ENCODE data around the gene EIF1. TPM values are rescaled to one million over a fixed set of nuclear protein-coding genes. Genes with fewer than 3 reads are reported as not detected.

The EIF1 gene
- total and polyA plus RNA-seq, 2 experiments from 2014 or later, result 272 to 603 TPM

GRCh38 chr17:41665566-41666236 is 23.0 kb upstream of the EIF1 start:
- peaks cover 13% of the 10 kb centered on the region; the same call in 1 of the 2 replicates for H3K4me1 ChIP-seq (ENCODE audit: insufficient read depth)
- peak overlapping the region; percentile 71 for H3K4me3 Mint-ChIP-seq
- H3K27me3 ChIP-seq (ENCODE audit: insufficient read depth), result no peaks in the 10 kb centered on the region
- H4K20me1 ChIP-seq (replicated peaks; ENCODE audit: insufficient read depth), result no peaks in the 10 kb centered on the region
- H3K27ac ChIP-seq (ENCODE audit: low read depth), result no peak overlapping the region
- peak overlapping the region; percentile 76 for H3K4me3 ChIP-seq
- peak; percentile 83 for ATAC-seq
- H3K27me3 Mint-ChIP-seq (ENCODE audit: insufficient read depth, low read depth, poor library complexity), result peaks cover 30% of the 10 kb centered on the region
- H3F3A ChIP-seq (replicated peaks; ENCODE audit: low read depth), result no peaks in the 10 kb centered on the region
- peak; percentile 91 for DNase-seq (ENCODE audit: low spot score)
- H3K9me3 Mint-ChIP-seq, result no peaks in the 10 kb centered on the region; the same call in 2 of the 3 replicates
- TF ChIP-seq CTCF (conservative IDR thresholded peaks at IDR 0.05; ENCODE audit: low read depth in 2 of 2) (peak; percentile 84 to 91), REST (IDR thresholded peaks at IDR 0.05; ENCODE audit: unreplicated experiment) (no peak), ETS1 (IDR thresholded peaks at IDR 0.05) (no peak), ZNF114 (CRISPR knock-in tag; IDR thresholded peaks at IDR 0.05) (no peak), CREB1 (CRISPR knock-in tag; IDR thresholded peaks at IDR 0.05; ENCODE audit: low read depth) (peak; percentile 49; the same call in 1 of the 2 replicates), POLR2AphosphoS5 (IDR thresholded peaks at IDR 0.05; ENCODE audit: low read depth) (peak; percentile 36), JUNB (IDR thresholded peaks at IDR 0.05; ENCODE audit: unreplicated experiment) (no peak)
- no peaks in the 10 kb centered on the region for H3K79me2 ChIP-seq (replicated peaks; ENCODE audit: insufficient read depth)
- no peaks in the 10 kb centered on the region for H3K36me3 Mint-ChIP-seq (ENCODE audit: low read depth)
- no peaks in the 10 kb centered on the region for H3K36me3 ChIP-seq (ENCODE audit: insufficient read depth)
- H2AFZ ChIP-seq, result peak overlapping the region; percentile 98
- H3K9me2 ChIP-seq (ENCODE audit: insufficient read depth), result no peaks in the 10 kb centered on the region
- H3K4me2 ChIP-seq, result peak overlapping the region; percentile 95
- H3K4me1 Mint-ChIP-seq, result peaks cover 16% of the 10 kb centered on the region
- no peak overlapping the region; the same call in 1 of the 2 replicates for H3K27ac Mint-ChIP-seq

GRCh38 chr17:41666237-41666641 is 22.4 kb upstream of the EIF1 start:
- TF ChIP-seq CREB1 (CRISPR knock-in tag; IDR thresholded peaks at IDR 0.05; ENCODE audit: low read depth), result no peak
- no peak for TF ChIP-seq ZNF114 (CRISPR knock-in tag; IDR thresholded peaks at IDR 0.05)
- TF ChIP-seq STAT1 (IDR thresholded peaks at IDR 0.05; ENCODE audit: unreplicated experiment), result no peak
- no peak for TF ChIP-seq NANOG (IDR thresholded peaks at IDR 0.05; ENCODE audit: borderline replicate concordance)
- Histone ChIP-seq H4K20me1 (replicated peaks; ENCODE audit: insufficient read depth) (no peaks in the 10 kb centered on the region), H3K27me3 (ENCODE audit: insufficient read depth) (no peaks in the 10 kb centered on the region), H3F3A (replicated peaks; ENCODE audit: low read depth) (no peaks in the 10 kb centered on the region), H3K27ac (ENCODE audit: low read depth) (no peak overlapping the region), H2AFZ (peak overlapping the region; percentile 98), H3K9me2 (ENCODE audit: insufficient read depth) (no peaks in the 10 kb centered on the region), H3K36me3 (ENCODE audit: insufficient read depth) (no peaks in the 10 kb centered on the region), H3K79me2 (replicated peaks; ENCODE audit: insufficient read depth) (no peaks in the 10 kb centered on the region), H3K4me3 (peak overlapping the region; percentile 76), H3K4me2 (peak overlapping the region; percentile 95), H3K4me1 (ENCODE audit: insufficient read depth) (peaks cover 13% of the 10 kb centered on the region; the same call in 1 of the 2 replicates)
- Mint-ChIP-seq H3K4me1 (peaks cover 16% of the 10 kb centered on the region), H3K27me3 (ENCODE audit: insufficient read depth, low read depth, poor library complexity) (peaks cover 30% of the 10 kb centered on the region), H3K27ac (no peak overlapping the region; the same call in 1 of the 2 replicates), H3K36me3 (ENCODE audit: low read depth) (no peaks in the 10 kb centered on the region), H3K4me3 (peak overlapping the region; percentile 71), H3K9me3 (no peaks in the 10 kb centered on the region; the same call in 2 of the 3 replicates)
- DNase-seq (ENCODE audit: low spot score), result peak; percentile 50
- peak; percentile 10 for ATAC-seq

All from GM23338 (cell line).